ENCODE results near the gene SETD1A.
A peak's percentile ranks its signal among the peaks of the same experiment; 100 is the strongest.

The SETD1A gene

GRCh38 chr16:30989469-30990047 is 32.0 kb downstream of the SETD1A start:
- Mint-ChIP-seq H3K27me3 (peaks cover 2% of the 10 kb centered on the region), H3K36me3 (ENCODE audit: low read depth) (peaks cover 3% of the 10 kb centered on the region), H3K4me1 (peaks cover 6% of the 10 kb centered on the region), H3K4me3 (no peak overlapping the region), H3K9me3 (no peaks in the 10 kb centered on the region), H3K27ac (no peak overlapping the region)
- DNase-seq (no peak), ATAC-seq (no peak)

DNA sequence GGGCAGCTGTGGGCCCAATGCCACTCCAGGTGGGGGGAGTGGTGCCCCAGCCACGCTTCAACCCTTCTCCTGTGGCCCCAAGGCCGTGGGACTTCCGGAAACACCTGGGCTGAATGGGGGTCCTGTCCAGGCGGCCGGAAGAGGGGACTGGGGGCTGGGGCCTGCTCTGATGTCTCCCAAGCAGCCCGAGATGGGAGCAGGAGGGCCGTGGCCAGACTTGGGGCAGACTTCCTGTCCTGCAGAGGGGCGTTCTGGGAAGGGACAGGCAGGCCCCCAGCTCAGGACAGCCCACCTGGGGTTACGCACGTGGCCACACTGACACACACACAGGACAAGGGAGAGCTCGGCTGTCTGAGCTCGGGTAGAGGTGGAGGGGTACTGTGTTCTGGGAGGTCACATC is 32.6 kb downstream of the SETD1A start:
- H3K36me3 Mint-ChIP-seq (ENCODE audit: low read depth) = peaks cover 3% of the 10 kb centered on the region
- H3K9me3 Mint-ChIP-seq = no peaks in the 10 kb centered on the region
- DNase-seq (no peak), ATAC-seq (no peak)
- no peak overlapping the region for H3K27ac Mint-ChIP-seq
- H3K27me3 Mint-ChIP-seq = peaks cover 3% of the 10 kb centered on the region
- peaks cover 11% of the 10 kb centered on the region for H3K4me1 Mint-ChIP-seq
- no peak overlapping the region for H3K4me3 Mint-ChIP-seq

DNA sequence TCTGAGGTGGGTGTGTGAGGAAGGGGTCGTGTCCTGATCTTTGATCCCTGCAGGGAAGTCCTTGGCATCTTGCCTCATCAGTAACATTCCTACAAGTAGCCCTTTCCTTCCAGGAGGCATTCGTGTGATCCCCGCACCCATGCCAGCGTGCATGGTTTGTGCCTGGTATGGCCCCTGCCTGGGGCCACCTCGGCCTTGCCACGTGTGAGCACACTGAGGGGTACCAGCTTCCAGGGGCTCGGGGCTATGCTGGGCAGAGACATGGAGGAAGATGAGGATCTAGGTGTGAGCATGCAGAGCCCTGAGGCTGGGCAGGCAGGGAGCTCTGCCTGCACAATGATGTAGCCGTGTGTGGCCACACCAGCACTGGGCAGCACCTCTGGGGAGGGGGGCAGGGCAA is 33.5 kb downstream of the SETD1A start:
- H3K4me1 Mint-ChIP-seq = peaks cover 12% of the 10 kb centered on the region
- H3K27me3 Mint-ChIP-seq = peaks cover 3% of the 10 kb centered on the region
- H3K27ac Mint-ChIP-seq = no peak overlapping the region
- no peak for ATAC-seq
- no peak overlapping the region for H3K4me3 Mint-ChIP-seq
- DNase-seq = no peak
- H3K36me3 Mint-ChIP-seq (ENCODE audit: low read depth) = peaks cover 3% of the 10 kb centered on the region
- H3K9me3 Mint-ChIP-seq = no peaks in the 10 kb centered on the region

- ATAC-seq (no peak), DNase-seq (no peak)
- Mint-ChIP-seq H3K4me1 (peaks cover 20% of the 10 kb centered on the region), H3K36me3 (ENCODE audit: low read depth) (no peaks in the 10 kb centered on the region), H3K27me3 (peaks cover 3% of the 10 kb centered on the region), H3K27ac (no peak overlapping the region), H3K4me3 (no peak overlapping the region), H3K9me3 (no peaks in the 10 kb centered on the region)
Measured at GRCh38 chr16:30992276-30992780, 34.8 kb downstream of the SETD1A start.

DNA sequence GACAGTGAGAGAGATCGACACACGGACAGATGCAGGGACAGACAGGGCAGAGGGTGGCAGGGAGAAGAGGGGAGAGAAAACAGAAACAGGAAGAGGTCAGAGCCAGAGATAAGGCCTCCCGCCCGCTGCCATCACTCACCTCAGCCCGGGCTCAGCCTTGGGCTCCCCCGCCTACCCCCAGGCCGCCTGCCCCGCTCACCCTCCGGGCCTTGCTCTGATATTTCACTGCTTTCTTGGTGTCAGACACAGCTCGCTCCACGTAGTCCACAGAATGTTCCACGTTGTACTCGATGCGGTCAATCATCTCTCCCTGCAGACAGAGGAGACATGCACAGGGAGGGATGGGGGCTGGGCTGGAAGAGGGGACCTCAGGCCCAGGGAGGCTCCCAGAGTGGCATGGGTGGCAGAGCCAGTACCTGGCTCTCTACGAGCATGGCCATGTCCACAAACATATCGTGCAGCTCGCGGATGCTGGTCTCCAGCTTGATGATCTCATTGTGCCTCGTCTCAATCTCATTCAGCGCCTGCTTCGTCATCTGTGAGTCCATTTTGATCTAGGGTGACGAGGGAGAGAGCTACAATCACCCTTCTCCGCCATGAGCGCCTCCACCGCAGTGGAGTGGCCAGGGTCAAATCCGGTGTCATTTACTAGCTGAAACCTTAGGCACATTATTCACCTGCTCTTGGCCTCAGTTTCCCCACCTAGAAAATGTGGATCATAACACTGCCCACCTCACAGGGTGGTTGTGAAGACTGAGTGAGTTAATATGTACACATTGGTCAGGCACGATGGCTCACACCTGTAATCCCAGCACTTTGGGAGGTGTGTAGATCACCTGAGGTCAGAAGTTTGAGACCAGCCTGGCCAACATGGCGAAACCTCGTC is 35.6 kb downstream of the SETD1A start:
- Mint-ChIP-seq H3K27me3 (peaks cover 3% of the 10 kb centered on the region), H3K4me3 (no peak overlapping the region), H3K36me3 (ENCODE audit: low read depth) (no peaks in the 10 kb centered on the region), H3K27ac (no peak overlapping the region), H3K9me3 (no peaks in the 10 kb centered on the region), H3K4me1 (peaks cover 20% of the 10 kb centered on the region)
- no peak for DNase-seq
- no peak for ATAC-seq

- ATAC-seq = no peak
- Mint-ChIP-seq H3K36me3 (ENCODE audit: low read depth) (no peaks in the 10 kb centered on the region), H3K27me3 (peaks cover 3% of the 10 kb centered on the region), H3K9me3 (no peaks in the 10 kb centered on the region), H3K4me1 (peaks cover 20% of the 10 kb centered on the region), H3K27ac (peak overlapping the region; percentile 61), H3K4me3 (peak overlapping the region; percentile 76)
- DNase-seq = no peak
Measured at GRCh38 chr16:30995927-30996323, 38.4 kb downstream of the SETD1A start.

GRCh38 chr16:30996324-30996984 is 38.9 kb downstream of the SETD1A start:
- peaks cover 3% of the 10 kb centered on the region for H3K27me3 Mint-ChIP-seq
- no peaks in the 10 kb centered on the region for H3K9me3 Mint-ChIP-seq
- peak overlapping the region; percentile 61 for H3K27ac Mint-ChIP-seq
- no peaks in the 10 kb centered on the region for H3K36me3 Mint-ChIP-seq (ENCODE audit: low read depth)
- peaks cover 20% of the 10 kb centered on the region for H3K4me1 Mint-ChIP-seq
- DNase-seq (no peak), ATAC-seq (no peak)
- peak overlapping the region; percentile 76 for H3K4me3 Mint-ChIP-seq

DNA sequence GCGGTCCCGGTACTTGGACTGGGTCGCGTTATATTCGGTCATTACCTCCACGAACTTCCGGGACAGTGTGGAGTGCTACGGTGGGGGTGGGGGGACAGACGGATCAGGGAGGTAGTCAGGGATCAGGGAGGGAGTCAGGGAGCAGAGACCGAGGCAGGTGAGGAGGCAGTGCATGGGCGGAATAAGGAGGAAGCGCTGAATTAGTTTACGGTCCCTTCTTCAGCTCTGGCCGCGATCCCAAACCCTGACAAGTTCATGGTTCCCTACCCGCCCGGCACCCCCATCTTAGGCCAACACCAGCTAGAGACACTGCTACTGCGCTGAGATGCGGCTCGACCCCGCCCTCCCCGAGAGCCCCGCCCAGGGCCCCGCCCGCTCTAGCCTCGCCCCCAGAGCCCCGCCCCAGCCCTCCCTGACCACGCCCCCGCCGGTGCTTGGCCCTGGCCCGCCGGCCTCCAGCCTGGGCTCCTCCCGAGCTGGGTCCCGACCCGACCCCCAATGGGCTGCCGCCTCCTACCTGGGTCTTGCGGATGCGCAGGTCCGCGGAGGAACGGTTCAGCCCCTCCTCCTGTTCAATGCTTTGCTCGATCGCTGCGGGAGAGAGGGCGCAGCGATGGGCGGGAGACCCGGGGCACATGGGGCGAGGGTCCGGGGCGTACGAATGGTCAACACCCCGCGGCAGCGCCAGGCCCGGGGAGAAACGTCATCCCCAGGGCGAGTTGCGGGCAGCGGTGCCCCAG is 39.6 kb downstream of the SETD1A start:
- peaks cover 20% of the 10 kb centered on the region for H3K4me1 Mint-ChIP-seq
- ATAC-seq (peak; percentile 90), DNase-seq (peak; percentile 86)
- H3K36me3 Mint-ChIP-seq (ENCODE audit: low read depth) = no peaks in the 10 kb centered on the region
- H3K27ac Mint-ChIP-seq = no peak overlapping the region
- peak overlapping the region; percentile 76 for H3K4me3 Mint-ChIP-seq
- peaks cover 3% of the 10 kb centered on the region for H3K27me3 Mint-ChIP-seq
- H3K9me3 Mint-ChIP-seq = no peaks in the 10 kb centered on the region

DNA sequence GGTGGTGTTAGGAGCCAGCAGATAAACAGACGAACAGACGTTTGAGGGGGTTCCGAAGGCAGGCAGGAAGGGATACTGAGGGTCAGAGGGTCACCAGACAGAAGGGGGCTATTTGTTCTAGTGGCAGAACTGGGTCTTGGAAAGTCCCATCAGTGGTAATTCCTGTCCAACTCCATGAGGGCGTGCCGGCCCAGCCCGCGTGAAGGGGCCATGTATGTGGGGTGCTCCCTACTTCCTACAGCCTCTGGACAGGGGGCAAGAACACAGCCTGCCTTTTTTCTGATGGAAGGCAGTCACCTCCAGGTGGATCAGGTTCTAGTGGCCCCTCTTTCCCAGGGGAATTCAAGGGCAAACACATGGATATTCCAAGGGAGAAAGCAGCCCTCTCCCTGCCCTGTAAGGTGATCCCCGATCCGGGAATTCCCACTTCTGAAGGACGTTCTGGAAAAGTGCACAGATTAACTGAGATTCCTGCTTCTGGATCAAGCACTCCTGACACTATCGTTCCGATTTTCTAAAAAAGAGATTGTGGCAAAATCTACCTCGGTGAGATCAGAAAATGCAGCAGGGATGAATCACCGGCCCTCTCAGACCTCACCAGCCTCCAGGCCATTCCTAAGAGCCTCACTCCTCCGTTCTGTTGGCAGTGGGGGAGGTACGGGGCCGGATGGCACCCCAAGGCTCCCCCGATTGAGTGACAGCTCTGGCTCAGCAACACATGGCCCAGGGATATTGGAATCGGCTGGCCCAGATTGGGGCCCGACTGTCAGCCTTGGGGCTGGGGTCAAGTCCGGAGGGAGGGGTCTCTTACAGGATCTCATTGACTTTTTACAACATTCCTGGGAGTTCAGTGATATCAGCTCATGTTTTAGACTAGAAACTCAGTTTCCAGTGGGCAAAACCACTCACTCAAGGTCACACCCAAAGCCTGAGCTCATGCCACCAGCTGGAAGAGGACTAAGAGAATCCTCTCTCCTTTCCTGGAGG is 40.5 kb downstream of the SETD1A start:
- DNase-seq = no peak
- no peak for ATAC-seq
- peak overlapping the region; percentile 76 for H3K4me3 Mint-ChIP-seq
- no peak overlapping the region for H3K27ac Mint-ChIP-seq
- no peaks in the 10 kb centered on the region for H3K9me3 Mint-ChIP-seq
- peaks cover 18% of the 10 kb centered on the region for H3K4me1 Mint-ChIP-seq
- no peaks in the 10 kb centered on the region for H3K36me3 Mint-ChIP-seq (ENCODE audit: low read depth)
- peaks cover 2% of the 10 kb centered on the region for H3K27me3 Mint-ChIP-seq

GRCh38 chr16:30998852-30999761 is 41.6 kb downstream of the SETD1A start:
- peaks cover 2% of the 10 kb centered on the region for H3K27me3 Mint-ChIP-seq
- no peak for ATAC-seq
- H3K27ac Mint-ChIP-seq = no peak overlapping the region
- peaks cover 16% of the 10 kb centered on the region for H3K4me1 Mint-ChIP-seq
- no peaks in the 10 kb centered on the region for H3K36me3 Mint-ChIP-seq (ENCODE audit: low read depth)
- no peaks in the 10 kb centered on the region for H3K9me3 Mint-ChIP-seq
- H3K4me3 Mint-ChIP-seq = no peak overlapping the region
- DNase-seq = no peak

DNA sequence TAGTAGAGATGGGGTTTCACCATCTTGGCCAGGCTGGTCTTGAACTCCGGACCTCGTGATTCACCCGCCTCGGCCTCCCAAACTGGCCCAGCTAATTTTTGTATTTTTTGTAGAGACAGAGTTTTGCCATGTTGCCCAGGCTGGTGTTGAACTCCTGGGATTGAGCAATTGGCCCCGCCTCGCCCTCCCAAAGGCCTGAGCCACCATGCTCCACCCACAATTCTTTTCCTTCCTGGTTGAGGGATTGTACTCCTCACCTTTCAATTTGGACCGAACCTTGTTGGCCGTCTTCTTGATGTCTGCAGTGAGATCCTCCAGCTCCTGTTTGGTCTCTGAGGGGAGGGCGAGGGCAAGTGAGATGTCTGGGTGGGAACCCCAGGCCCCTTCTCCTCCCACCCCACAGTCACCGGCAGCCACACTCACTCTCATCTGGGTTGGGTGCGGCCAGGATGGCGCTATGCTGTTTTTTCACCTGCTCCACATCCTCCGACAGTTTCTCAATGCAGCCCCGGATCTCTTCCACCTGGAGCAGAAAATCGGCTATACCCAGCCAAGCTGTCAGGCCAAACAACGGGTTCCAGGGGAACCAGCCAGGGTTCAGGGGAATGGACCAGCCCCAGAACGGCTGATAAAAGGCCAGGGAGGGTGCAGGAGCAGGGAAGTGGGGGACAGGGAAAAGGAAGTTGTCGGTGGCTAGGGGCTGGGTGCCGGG is 43.3 kb downstream of the SETD1A start:
- no peaks in the 10 kb centered on the region for H3K9me3 Mint-ChIP-seq
- ATAC-seq = no peak
- no peaks in the 10 kb centered on the region for H3K27me3 Mint-ChIP-seq
- no peaks in the 10 kb centered on the region for H3K36me3 Mint-ChIP-seq (ENCODE audit: low read depth)
- H3K4me3 Mint-ChIP-seq = no peak overlapping the region
- peaks cover 7% of the 10 kb centered on the region for H3K4me1 Mint-ChIP-seq
- no peak for DNase-seq
- no peak overlapping the region for H3K27ac Mint-ChIP-seq

- DNase-seq (no peak), ATAC-seq (no peak)
- Mint-ChIP-seq H3K4me1 (peaks cover 2% of the 10 kb centered on the region), H3K4me3 (no peak overlapping the region), H3K27me3 (no peaks in the 10 kb centered on the region), H3K9me3 (no peaks in the 10 kb centered on the region), H3K36me3 (ENCODE audit: low read depth) (no peaks in the 10 kb centered on the region), H3K27ac (no peak overlapping the region)
Measured at GRCh38 chr16:31001507-31002249, 44.1 kb downstream of the SETD1A start.
